ENCODE measurements around the gene LARGE1. TPM values are rescaled to one million over a fixed set of nuclear protein-coding genes. Genes with fewer than 3 reads are reported as not detected.

Gene LARGE1
- total RNA-seq, 1 experiment from 2014 or later, result 2.5 TPM

DNA sequence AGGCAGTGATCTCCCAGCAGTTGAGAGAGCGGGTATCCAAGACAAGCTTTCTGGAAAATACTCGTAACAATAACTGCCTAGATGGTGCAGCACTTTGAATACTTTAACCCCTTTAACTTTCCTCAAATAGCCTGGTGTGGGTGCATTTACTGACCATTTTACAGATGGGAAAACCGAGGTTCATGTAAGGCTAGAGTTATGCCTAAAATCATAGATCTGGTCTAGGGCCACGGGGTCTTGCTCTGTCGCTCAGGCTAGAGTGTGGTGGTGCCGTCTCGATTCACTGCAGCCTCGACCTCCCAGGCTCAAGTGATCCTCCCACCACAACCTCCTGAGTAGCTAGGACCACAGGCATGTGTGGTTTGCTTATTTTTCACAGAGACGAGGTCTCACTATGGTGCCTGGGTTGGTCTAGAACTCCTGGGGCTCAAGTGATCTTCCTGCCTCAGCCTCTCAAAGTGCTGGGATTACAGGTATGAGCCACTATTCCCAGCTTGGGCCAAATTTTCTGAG, 592.9 kb downstream of the LARGE1 start:
- in situ Hi-C loops (cut with HindIII; ENCODE audit: low pct_unique_long_range_greater_than_20kb, low sequenced_read_pairs), result no loop called here
- ChIA-PET POLR2A (no interaction called here), CTCF (no interaction called here)
- H3K27me3 ChIP-seq (ENCODE audit: control insufficient read depth, insufficient read depth, low read length), result no peaks in the 10 kb centered on the region
- no peaks in the 10 kb centered on the region for H3K36me3 ChIP-seq (ENCODE audit: control insufficient read depth, insufficient read depth, low read length)
- H3K4me3 ChIP-seq (ENCODE audit: low read depth in 2 of 2, low read length in 2 of 2), result no peak overlapping the region
- no peak for ATAC-seq
- no peaks in the 10 kb centered on the region for H3K9me3 ChIP-seq (ENCODE audit: control insufficient read depth, insufficient read depth, low read depth, low read length)
- H3K4me1 ChIP-seq (ENCODE audit: control insufficient read depth, insufficient read depth, low read length), result no peaks in the 10 kb centered on the region
- TF ChIP-seq POLR2AphosphoS5 (IDR thresholded peaks at IDR 0.05; ENCODE audit: low read depth, low read length) (no peak), SIN3A (IDR thresholded peaks at IDR 0.05; ENCODE audit: borderline replicate concordance, insufficient read depth, low read depth, low read length) (no peak), CTCF (IDR thresholded peaks at IDR 0.05) (no peak)
- intact Hi-C loops (cut with micrococcal nuclease; ENCODE audit: unreplicated experiment), result no loop called here
- no peak overlapping the region for H3K27ac ChIP-seq (ENCODE audit: low read length)
- DNase-seq (ENCODE audit: low read depth, low spot score), result no peak
- no TSS peak for BruUV-seq (replicated peaks)

- H3K27me3 ChIP-seq (ENCODE audit: control insufficient read depth, insufficient read depth, low read length), result no peaks in the 10 kb centered on the region
- DNase-seq (ENCODE audit: low read depth, low spot score), result no peak
- H3K27ac ChIP-seq (ENCODE audit: low read length), result no peak overlapping the region
- no TSS peak for BruUV-seq (replicated peaks)
- H3K4me1 ChIP-seq (ENCODE audit: control insufficient read depth, insufficient read depth, low read length), result no peaks in the 10 kb centered on the region
- no peaks in the 10 kb centered on the region for H3K9me3 ChIP-seq (ENCODE audit: control insufficient read depth, insufficient read depth, low read depth, low read length)
- TF ChIP-seq REST (IDR thresholded peaks at IDR 0.05; ENCODE audit: insufficient read depth in 1 of 2, low read depth in 2 of 2, low read length in 1 of 2) (no peak), SIN3A (IDR thresholded peaks at IDR 0.05; ENCODE audit: borderline replicate concordance, insufficient read depth, low read depth, low read length) (no peak), CTCF (IDR thresholded peaks at IDR 0.05) (no peak), POLR2AphosphoS5 (IDR thresholded peaks at IDR 0.05; ENCODE audit: low read depth, low read length) (no peak), TCF7L2 (IDR thresholded peaks at IDR 0.05; ENCODE audit: low read depth, low read length) (no peak)
- ATAC-seq, result no peak
- intact Hi-C loops (cut with micrococcal nuclease; ENCODE audit: unreplicated experiment), result no loop called here
- CTCF ChIA-PET, result no interaction called here
- in situ Hi-C loops (cut with HindIII; ENCODE audit: low pct_unique_long_range_greater_than_20kb, low sequenced_read_pairs), result no loop called here
- H3K36me3 ChIP-seq (ENCODE audit: control insufficient read depth, insufficient read depth, low read length), result no peaks in the 10 kb centered on the region
- H3K4me3 ChIP-seq (ENCODE audit: low read depth in 2 of 2, low read length in 2 of 2), result no peak overlapping the region
- POLR2A ChIA-PET, result no interaction called here
These were observed 593.6 kb downstream of the LARGE1 start for GRCh38 chr22:33326540-33327295.

Data from Panc1 (cell line).